AG04449 (cell line): ENCODE results near the gene ABHD12B.

Experiments used
- CTCF ChIA-PET: fragments of 350-600 bp; formaldehyde crosslinking; extraction: SDS; loops from one replicate; lab custom pipeline; 2021; ENCODE audit warnings: antibody characterized with exemption; lab: Yijun Ruan, JAX
- POLR2A ChIA-PET: fragments of 400-600, 350-600 bp; formaldehyde crosslinking; extraction: SDS; loops from one replicate; lab custom pipeline; 2020; ENCODE audit warnings: antibody characterized with exemption, inconsistent platforms; lab: Yijun Ruan, JAX
- DNase-seq: peaks from one replicate; pipeline ENCODE4 v3.0.0-alpha.2; 2010; ENCODE audit warnings: low read depth, low spot score
- H3K4me3 ChIP-seq: 2 replicates; pipeline ENCODE4 v1.5.1; 2011; ENCODE audit warnings: low read depth, mild to moderate bottlenecking, control low read depth, low read length
- TF ChIP-seq, protein P1 (sequence below): IDR thresholded peaks from one replicate; pipeline ENCODE4 v1.5.1; 2011; ENCODE audit warnings: mild to moderate bottlenecking, moderate library complexity, low read length, control low read depth, inconsistent platforms; ENCODE audit not compliant: insufficient read depth; ENCODE audit errors: missing control alignments

The ABHD12B gene, protein sequence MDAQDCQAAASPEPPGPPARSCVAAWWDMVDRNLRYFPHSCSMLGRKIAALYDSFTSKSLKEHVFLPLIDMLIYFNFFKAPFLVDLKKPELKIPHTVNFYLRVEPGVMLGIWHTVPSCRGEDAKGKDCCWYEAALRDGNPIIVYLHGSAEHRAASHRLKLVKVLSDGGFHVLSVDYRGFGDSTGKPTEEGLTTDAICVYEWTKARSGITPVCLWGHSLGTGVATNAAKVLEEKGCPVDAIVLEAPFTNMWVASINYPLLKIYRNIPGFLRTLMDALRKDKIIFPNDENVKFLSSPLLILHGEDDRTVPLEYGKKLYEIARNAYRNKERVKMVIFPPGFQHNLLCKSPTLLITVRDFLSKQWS

GRCh38 chr14:50871914-50872732, at the start of gene ABHD12B:
Gene ABHD12B (plus strand): TSS chr14:50872053. CDS start chr14:50872175, 122 bp downstream.
- ChIA-PET POLR2A (no interaction called here), CTCF (interaction anchor here (1.4 to 6.8 kb wide), 2 partner anchors 12 to 157 kb away, joined by 3 to 70 read pairs; no protein-coding TSS in a partner anchor)
- no peak within 1 kb of the TSS; the same call in 1 of the 2 replicates for H3K4me3 ChIP-seq
- DNase-seq, result no peak
- TF ChIP-seq, protein P1, sequence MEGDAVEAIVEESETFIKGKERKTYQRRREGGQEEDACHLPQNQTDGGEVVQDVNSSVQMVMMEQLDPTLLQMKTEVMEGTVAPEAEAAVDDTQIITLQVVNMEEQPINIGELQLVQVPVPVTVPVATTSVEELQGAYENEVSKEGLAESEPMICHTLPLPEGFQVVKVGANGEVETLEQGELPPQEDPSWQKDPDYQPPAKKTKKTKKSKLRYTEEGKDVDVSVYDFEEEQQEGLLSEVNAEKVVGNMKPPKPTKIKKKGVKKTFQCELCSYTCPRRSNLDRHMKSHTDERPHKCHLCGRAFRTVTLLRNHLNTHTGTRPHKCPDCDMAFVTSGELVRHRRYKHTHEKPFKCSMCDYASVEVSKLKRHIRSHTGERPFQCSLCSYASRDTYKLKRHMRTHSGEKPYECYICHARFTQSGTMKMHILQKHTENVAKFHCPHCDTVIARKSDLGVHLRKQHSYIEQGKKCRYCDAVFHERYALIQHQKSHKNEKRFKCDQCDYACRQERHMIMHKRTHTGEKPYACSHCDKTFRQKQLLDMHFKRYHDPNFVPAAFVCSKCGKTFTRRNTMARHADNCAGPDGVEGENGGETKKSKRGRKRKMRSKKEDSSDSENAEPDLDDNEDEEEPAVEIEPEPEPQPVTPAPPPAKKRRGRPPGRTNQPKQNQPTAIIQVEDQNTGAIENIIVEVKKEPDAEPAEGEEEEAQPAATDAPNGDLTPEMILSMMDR, result no peak

DNA sequence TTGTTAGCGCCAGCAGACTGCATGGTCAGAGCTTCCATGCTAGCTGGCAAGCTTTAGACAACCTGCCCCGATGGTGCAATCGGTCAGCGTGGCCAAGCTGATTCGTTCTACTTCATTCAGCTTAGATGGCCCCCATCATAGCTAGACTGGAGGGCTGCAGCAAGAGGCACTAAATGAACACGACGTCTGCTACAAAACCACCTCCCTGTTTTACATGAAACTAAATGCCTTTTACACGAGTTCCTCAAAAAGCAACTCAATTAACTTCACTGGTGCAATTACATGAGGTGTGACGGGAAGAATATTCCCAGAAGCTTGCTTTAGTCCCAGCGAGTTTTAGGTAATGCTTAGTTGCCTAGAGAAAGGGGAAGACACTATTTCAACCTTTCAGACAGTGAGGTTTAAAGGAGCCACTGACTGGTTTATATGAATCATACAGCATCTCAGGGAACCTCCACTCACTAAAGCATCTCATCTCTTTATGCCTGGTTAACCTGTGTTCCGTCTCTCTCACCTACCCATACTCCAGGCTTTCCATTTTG, 49.3 kb upstream of the ABHD12B start:
- POLR2A ChIA-PET, result no interaction called here
- no peak overlapping the region for H3K4me3 ChIP-seq
- DNase-seq, result no peak
- TF ChIP-seq, protein P1, result no peak
- CTCF ChIA-PET, result interaction anchor here (0.7 to 3.8 kb wide), 6 partner anchors 9 to 110 kb away, joined by 3 to 18 read pairs (median 3); partner anchors contain the start of gene NIN

- no peak for DNase-seq
- TF ChIP-seq, protein P1, result no peak
- ChIA-PET POLR2A (no interaction called here), CTCF (interaction anchor here (0.7 to 3.8 kb wide), 7 partner anchors 8 to 111 kb away, joined by 3 to 18 read pairs (median 3); partner anchors contain the start of gene NIN)
- no peak overlapping the region for H3K4me3 ChIP-seq
These were observed 48.6 kb upstream of the ABHD12B start for GRCh38 chr14:50823051-50823761.

GRCh38 chr14:50823762-50824636, 47.9 kb upstream of the ABHD12B start:
- ChIA-PET POLR2A (no interaction called here), CTCF (interaction anchor here (1.1 to 3.8 kb wide), 3 partner anchors 16 to 47 kb away, joined by 3 to 18 read pairs (median 3); no protein-coding TSS in a partner anchor)
- TF ChIP-seq, protein P1, result no peak
- DNase-seq, result no peak
- no peak overlapping the region for H3K4me3 ChIP-seq

DNA sequence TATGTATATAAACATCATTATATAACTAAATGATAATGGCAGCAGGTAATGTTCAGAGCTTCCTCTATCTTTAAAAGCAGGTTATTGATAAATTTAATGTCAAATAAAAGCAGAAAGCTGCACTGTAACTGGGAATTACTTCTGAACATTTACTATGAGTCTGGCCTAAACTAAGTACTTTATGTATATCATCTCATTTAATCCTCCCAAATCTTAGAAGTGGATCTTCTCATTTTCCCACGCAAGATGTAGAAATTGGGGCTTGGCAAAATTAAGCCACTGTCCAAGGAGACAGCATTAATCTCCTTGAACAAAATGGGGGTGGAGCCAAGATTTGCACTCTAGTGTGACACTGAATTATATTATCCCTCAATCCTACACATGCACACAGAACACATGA, 46.5 kb upstream of the ABHD12B start:
- ChIA-PET POLR2A (no interaction called here), CTCF (no interaction called here)
- DNase-seq, result no peak
- no peak overlapping the region for H3K4me3 ChIP-seq
- TF ChIP-seq, protein P1, result no peak
